T-cell (primary cell): ENCODE measurements around the gene ALAD. TPM values are rescaled to one million over a fixed set of nuclear protein-coding genes. Genes with fewer than 3 reads are reported as not detected.
"Not testable (repeated sequence)": the region's sequence is repeated elsewhere in the genome, so short reads cannot be mapped to it uniquely, and the experiment has no call there.

ENCODE experiments used
- ATAC-seq, 4 experiments: fragments of 200-7000 bp in 3 of 4; fragments of 150-1000 bp in 1 of 4; cut with Tn5 transposase; replicated peaks in 1 of 4; 1 replicate in 3 of 4; 2 replicates in 1 of 4; pipeline ENCODE4 v1.10.0; 2021; ENCODE audit warnings: moderate library complexity in 3 of 4, mild to moderate bottlenecking in 2 of 4, moderate number of reproducible peaks in 1 of 4
- CTCF ChIA-PET, 2 donors: fragments of 300-600 bp; sonication (Branson Sonifier 250); formaldehyde crosslinking; loops; one replicate each; lab custom pipeline; 2022; ENCODE audit warnings: antibody characterized with exemption in 2 of 2; lab: Charles Lee
- POLR2A ChIA-PET, 2 donors: fragments of 300-600 bp; sonication (Branson Sonifier 250); formaldehyde crosslinking; loops; one replicate each; lab custom pipeline; 2022; ENCODE audit warnings: antibody characterized with exemption in 2 of 2; lab: Charles Lee
- DNase-seq, 35 experiments: peaks; one replicate each; pipeline versions ENCODE4 v3.0.0 to v3.0.0-alpha.2; 2013 to 2023
- H3K27ac ChIP-seq: one replicate; pipeline ENCODE4 v1.5.1; 2013; ENCODE audit warnings: low read length
- H3K27me3 ChIP-seq, 2 experiments: replicated peaks in 1 of 2; 1 replicate in 1 of 2; 2 replicates in 1 of 2; pipeline versions ENCODE4 v1.6.1 to v1.7.0; 2013; ENCODE audit warnings: low read length in 1 of 2, mixed read lengths in 1 of 2; ENCODE audit not compliant: control insufficient read depth in 2 of 2, insufficient read depth in 2 of 2; ENCODE audit errors: extremely low read depth in 1 of 2
- H3K36me3 ChIP-seq, 2 donors: 1 replicate in 1 of 2; 2 replicates in 1 of 2; pipeline versions ENCODE4 v1.6.1 to v1.7.0; 2013; ENCODE audit warnings: low read length in 1 of 2; ENCODE audit not compliant: control insufficient read depth in 2 of 2, insufficient read depth in 1 of 2; ENCODE audit errors: extremely low read depth in 1 of 2
- H3K4me1 ChIP-seq, 2 experiments: 1 replicate in 1 of 2; 2 replicates in 1 of 2; pipeline versions ENCODE4 v1.6.1 to v1.7.0; 2013; ENCODE audit warnings: low read length in 2 of 2, mixed read lengths in 1 of 2; ENCODE audit not compliant: insufficient read depth in 2 of 2, control insufficient read depth in 1 of 2; ENCODE audit errors: extremely low read depth in 1 of 2
- H3K4me3 ChIP-seq, 2 donors: 1 replicate in 1 of 2; 2 replicates in 1 of 2; pipeline versions ENCODE4 v1.5.1 to v1.7.0; 2013; ENCODE audit warnings: mild to moderate bottlenecking in 2 of 2, low read length in 1 of 2, moderate library complexity in 1 of 2; ENCODE audit not compliant: control insufficient read depth in 1 of 2; ENCODE audit errors: extremely low read depth in 1 of 2
- H3K9me3 ChIP-seq: 2 replicates; pipeline ENCODE4 v1.7.0; 2013
- H3K27ac Mint-ChIP-seq, 2 donors: one replicate each; pipeline ENCODE4 v1.8.0; 2020 to 2021; ENCODE audit warnings: mild to moderate bottlenecking in 2 of 2, mixed read lengths in 2 of 2
- H3K27me3 Mint-ChIP-seq, 2 donors: one replicate each; pipeline ENCODE4 v1.8.0; 2021 to 2022; ENCODE audit warnings: mixed read lengths in 2 of 2
- H3K36me3 Mint-ChIP-seq: one replicate; pipeline ENCODE4 v1.8.0; 2021; ENCODE audit warnings: mixed read lengths
- H3K4me1 Mint-ChIP-seq, 3 donors: one replicate each; pipeline ENCODE4 v1.8.0; 2020 to 2022; ENCODE audit warnings: mixed read lengths in 3 of 3, mild to moderate bottlenecking in 1 of 3
- H3K4me3 Mint-ChIP-seq, 3 donors: one replicate each; pipeline ENCODE4 v1.8.0; 2020 to 2022; ENCODE audit warnings: mild to moderate bottlenecking in 3 of 3, mixed read lengths in 3 of 3, moderate library complexity in 3 of 3
- H3K9me3 Mint-ChIP-seq, 3 donors: one replicate each; pipeline ENCODE4 v1.8.0; 2020 to 2022; ENCODE audit warnings: mixed read lengths in 3 of 3
- WGBS: methylation state at CpG from one replicate; pipeline ENCODE4 v1.1.5; 2013; ENCODE audit warnings: missing lambda C conversion rate; ENCODE audit not compliant: insufficient coverage; 5-methylcytosine and 5-hydroxymethylcytosine counted together
- total RNA-seq, 35 experiments: library from RNA in 6 of 35; stranded (reverse) in 6 of 35; fragments of 120-200 nt in 1 of 35; gene quantifications; one replicate each; pipeline versions ENCODE4 v1.2.1 to v1.2.4 and lab custom pipeline; 2013 to 2026

Gene ALAD
- total RNA-seq, 5 donors from 2014 or later (not counting 1 experiment from before 2014, with no cell fraction given) = 23.4 to 40.8 (median 35.2) TPM

GRCh38 chr9:113379094-113379828, 21.8 kb downstream of the ALAD start:
- H3K9me3 ChIP-seq, H3K27me3 Mint-ChIP-seq, H3K36me3 Mint-ChIP-seq, H3K4me3 ChIP-seq, CTCF ChIA-PET, H3K9me3 Mint-ChIP-seq, POLR2A ChIA-PET, DNase-seq, ATAC-seq, H3K27ac ChIP-seq, H3K27me3 ChIP-seq: not testable (repeated sequence)
- peaks cover 0 to 22% of the 10 kb centered on the region in 2 experiments for H3K4me1 ChIP-seq
- H3K4me1 Mint-ChIP-seq = peaks cover 11 to 16% (median 13%) of the 10 kb centered on the region in 3 donors
- peak overlapping the region in 1 of 3 donors; percentile 1 for H3K4me3 Mint-ChIP-seq
- H3K27ac Mint-ChIP-seq = peak overlapping the region; percentile 25 to 45
- 74% methylated on average over 11 of the region's 24 CpGs for WGBS
- H3K36me3 ChIP-seq = peaks cover 0 to 10% of the 10 kb centered on the region in 2 donors

DNA sequence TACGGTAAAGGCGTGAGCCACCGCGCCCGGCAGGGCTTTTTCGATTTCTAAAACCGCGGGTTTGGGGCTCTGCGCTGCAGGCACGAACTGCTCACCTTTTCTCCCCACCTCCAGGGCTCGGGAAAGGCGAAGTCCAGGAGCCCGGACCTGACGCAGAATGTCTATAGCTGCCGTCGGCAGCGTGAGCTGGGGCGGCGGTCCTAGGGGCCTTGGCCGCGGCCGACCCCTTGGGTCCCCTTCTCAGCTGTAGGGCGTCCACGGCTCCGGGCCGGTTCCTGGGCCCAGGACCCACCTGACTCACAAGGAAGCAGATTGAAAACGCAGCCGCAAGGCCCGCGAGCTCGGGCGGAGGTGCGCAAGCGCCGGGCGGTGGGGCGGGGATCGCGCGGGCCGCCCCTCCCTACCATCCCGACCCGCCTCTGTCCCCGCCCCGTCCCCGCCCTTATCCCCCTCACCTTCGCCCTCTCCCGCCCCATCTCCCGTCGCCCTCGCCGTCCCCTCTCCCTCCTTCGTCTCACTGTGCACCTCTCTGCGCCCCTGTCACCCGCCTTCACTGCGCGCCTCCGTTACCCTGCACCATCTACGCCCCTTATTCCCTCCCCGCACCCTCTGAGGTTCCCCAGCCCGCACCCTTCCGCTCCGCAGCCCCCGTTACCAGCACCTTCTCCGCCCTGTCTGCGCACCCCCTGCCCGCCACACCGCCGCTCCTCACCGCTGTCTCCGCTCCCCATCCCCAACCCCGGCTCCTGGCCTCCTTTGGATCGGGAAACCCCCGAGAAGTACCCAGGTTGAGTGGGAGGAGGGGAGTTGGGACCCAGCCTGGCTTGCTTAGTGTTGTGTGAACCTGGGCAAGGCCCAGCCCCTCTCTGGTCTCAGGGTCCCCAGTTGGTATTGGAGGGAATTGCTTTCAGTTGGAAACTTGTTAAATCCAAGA, 24.2 kb downstream of the ALAD start, which contains the start of gene HDHD3:
Gene HDHD3, minus strand, starts transcription at position 353 of the 934 bp plus-strand sequence. CDS start 2,632 bp downstream, outside the sequence.
- H3K27ac ChIP-seq = peak within 1 kb of the TSS; percentile 75
- peak within 1 kb of the TSS; percentile 95 to 97 for H3K4me3 ChIP-seq
- H3K4me1 ChIP-seq = peaks cover 0 to 22% of the 10 kb centered on the region in 2 experiments
- ATAC-seq = peak; percentile 90 to 94 (median 92)
- peak within 1 kb of the TSS; percentile 81 to 84 (median 83) for H3K4me3 Mint-ChIP-seq
- 0% methylated on average over 59 of the region's 74 CpGs for WGBS
- H3K36me3 Mint-ChIP-seq = peaks cover 6% of the 10 kb centered on the region
- no peaks in the 10 kb centered on the region for H3K9me3 Mint-ChIP-seq
- peaks cover 0 to 7% of the 10 kb centered on the region in 2 donors for H3K27me3 Mint-ChIP-seq
- CTCF ChIA-PET = interaction anchor here (0.6 to 1.2 kb wide), 5 partner anchors 8 to 281 kb away, joined by 4 to 13 read pairs (median 5); partner anchors contain the start of genes ALAD (in 2 of the 2), C9orf43 (in 1 of the 2) and POLE3 (in 1 of the 2)
- no peaks in the 10 kb centered on the region for H3K27me3 ChIP-seq
- H3K9me3 ChIP-seq = no peaks in the 10 kb centered on the region
- H3K36me3 ChIP-seq = peaks cover 7 to 28% of the 10 kb centered on the region in 2 donors
- peak; percentile 23 to 89 (median 71) for DNase-seq
- H3K27ac Mint-ChIP-seq = peak within 1 kb of the TSS; percentile 81 to 88
- POLR2A ChIA-PET = interaction anchor here (0.6 to 0.7 kb wide), 4 partner anchors 34 to 1904 kb away, joined by 3 to 13 read pairs (median 5); partner anchors contain the start of genes C9orf43 (in 1 of the 2) and POLE3 (in 1 of the 2)
- H3K4me1 Mint-ChIP-seq = peaks cover 13 to 17% (median 16%) of the 10 kb centered on the region in 3 donors

GRCh38 chr9:113375057-113376023, 25.7 kb downstream of the ALAD start:
- Histone ChIP-seq H3K27ac (no peak overlapping the region), H3K9me3 (no peaks in the 10 kb centered on the region), H3K4me3 (no peak overlapping the region), H3K4me1 (peaks cover 0 to 22% of the 10 kb centered on the region in 2 experiments), H3K36me3 (peaks cover 7 to 28% of the 10 kb centered on the region in 2 donors), H3K27me3 (no peaks in the 10 kb centered on the region)
- Mint-ChIP-seq H3K9me3 (no peaks in the 10 kb centered on the region), H3K27ac (peak overlapping the region; percentile 34 to 88), H3K4me3 (peak overlapping the region; percentile 76 to 84 (median 83)), H3K4me1 (peaks cover 13 to 17% (median 13%) of the 10 kb centered on the region in 3 donors), H3K36me3 (peaks cover 6% of the 10 kb centered on the region), H3K27me3 (peaks cover 0 to 7% of the 10 kb centered on the region in 2 donors)
- ChIA-PET CTCF (interaction anchor here in 1 of 2 donors (0.6 kb wide), 1 partner anchor 196 kb away, joined by 9 read pairs; no protein-coding TSS in a partner anchor), POLR2A (interaction anchor here in 1 of 2 donors (0.6 to 0.7 kb wide), 2 partner anchors 22 to 173 kb away, joined by 3 to 5 read pairs; no protein-coding TSS in a partner anchor)
- WGBS = 100% methylated on average over 3 of the region's 6 CpGs
- ATAC-seq (no peak), DNase-seq (no peak)

- Mint-ChIP-seq H3K9me3 (no peaks in the 10 kb centered on the region), H3K27me3 (peaks cover 0 to 7% of the 10 kb centered on the region in 2 donors), H3K4me1 (peaks cover 13 to 17% (median 13%) of the 10 kb centered on the region in 3 donors), H3K36me3 (peaks cover 6% of the 10 kb centered on the region), H3K4me3 (no peak overlapping the region), H3K27ac (no peak overlapping the region)
- ATAC-seq (no peak), DNase-seq (no peak)
- ChIA-PET CTCF (no interaction called here), POLR2A (no interaction called here)
- H3K27me3 ChIP-seq = no peaks in the 10 kb centered on the region
- H3K4me1 ChIP-seq = peaks cover 0 to 22% of the 10 kb centered on the region in 2 experiments
- peaks cover 7 to 28% of the 10 kb centered on the region in 2 donors for H3K36me3 ChIP-seq
- H3K9me3 ChIP-seq = no peaks in the 10 kb centered on the region
- no peak overlapping the region for H3K4me3 ChIP-seq
- no peak overlapping the region for H3K27ac ChIP-seq
- 98% methylated on average over 18 of the region's 24 CpGs for WGBS
Measured at GRCh38 chr9:113373676-113374392, 27.2 kb downstream of the ALAD start.

DNA sequence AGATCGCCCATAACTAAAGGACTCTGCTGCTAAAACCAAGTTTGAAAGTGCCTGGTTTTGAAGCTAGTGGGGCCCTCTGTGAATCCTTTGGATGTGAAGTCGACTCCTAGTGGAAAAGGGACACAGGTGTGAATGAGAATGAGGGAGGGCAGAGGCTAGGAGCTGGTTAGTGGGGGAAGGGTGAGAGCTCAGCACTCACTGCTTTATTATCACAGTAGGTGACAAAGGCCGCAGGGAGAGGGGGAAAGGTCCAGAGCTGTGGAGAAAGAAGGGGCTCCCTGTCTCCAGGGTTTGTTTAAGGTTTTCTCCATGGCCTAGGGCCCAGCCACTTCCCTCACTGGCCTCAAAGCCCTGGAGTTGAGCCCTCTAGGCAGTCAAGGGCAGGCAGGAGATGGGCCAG, 27.8 kb downstream of the ALAD start:
- peaks cover 0 to 9% of the 10 kb centered on the region in 2 donors for H3K27me3 Mint-ChIP-seq
- CTCF ChIA-PET = no interaction called here
- no peak overlapping the region for H3K27ac Mint-ChIP-seq
- no peaks in the 10 kb centered on the region for H3K9me3 Mint-ChIP-seq
- Histone ChIP-seq H3K9me3 (no peaks in the 10 kb centered on the region), H3K27ac (no peak overlapping the region), H3K27me3 (no peaks in the 10 kb centered on the region), H3K4me1 (peaks cover 0 to 22% of the 10 kb centered on the region in 2 experiments), H3K4me3 (no peak overlapping the region), H3K36me3 (peaks cover 7 to 28% of the 10 kb centered on the region in 2 donors)
- no peak for DNase-seq
- POLR2A ChIA-PET = no interaction called here
- no peak for ATAC-seq
- WGBS = 69% methylated on average over 2 of the region's 3 CpGs
- no peak overlapping the region for H3K4me3 Mint-ChIP-seq
- peaks cover 6% of the 10 kb centered on the region for H3K36me3 Mint-ChIP-seq
- H3K4me1 Mint-ChIP-seq = peaks cover 13 to 17% (median 13%) of the 10 kb centered on the region in 3 donors
